ENCODE data around the gene TBX2. TPM values are rescaled to one million over a fixed set of nuclear protein-coding genes. Genes with fewer than 3 reads are reported as not detected.

Gene TBX2
- total RNA-seq, 3 donors from 2014 or later, result 6.6 to 9.0 (median 8.2) TPM

GRCh38 chr17:61401389-61402072 lies 1.9 kb downstream of the TBX2 start:
- DNase-seq (peak in 1 of 3 donors; percentile 16), ATAC-seq (no peak)
- intact Hi-C loops (cut with DNase I, micrococcal nuclease), result loop anchor here in 1 of 2 donors (10.0 kb wide), 1 partner anchor 397 kb away; no protein-coding TSS in a partner anchor
- peaks cover 39% of the 10 kb centered on the region for H3K4me1 ChIP-seq (ENCODE audit: low read depth)
- no peak for TF ChIP-seq CTCF (IDR thresholded peaks at IDR 0.05)
- H3K36me3 ChIP-seq (ENCODE audit: low read depth), result no peaks in the 10 kb centered on the region
- H3K9me3 ChIP-seq, result no peaks in the 10 kb centered on the region
- H3K4me3 ChIP-seq, result peak overlapping the region; percentile 11

- Histone ChIP-seq H3K4me1 (ENCODE audit: low read depth) (peaks cover 33% of the 10 kb centered on the region), H3K9me3 (no peaks in the 10 kb centered on the region), H3K4me3 (no peak overlapping the region), H3K36me3 (ENCODE audit: low read depth) (no peaks in the 10 kb centered on the region)
- intact Hi-C loops (cut with DNase I, micrococcal nuclease), result loop anchor here in 1 of 2 donors (10.0 kb wide), 1 partner anchor 397 kb away; no protein-coding TSS in a partner anchor
- no peak for ATAC-seq
- DNase-seq, result peak in 1 of 3 donors; percentile 21
- no peak for TF ChIP-seq CTCF (IDR thresholded peaks at IDR 0.05)
Observed at GRCh38 chr17:61402073-61402541, 2.5 kb downstream of the TBX2 start.

- DNase-seq (peak in 1 of 3 donors; percentile 46), ATAC-seq (no peak)
- Histone ChIP-seq H3K36me3 (ENCODE audit: low read depth) (no peaks in the 10 kb centered on the region), H3K4me3 (no peak overlapping the region), H3K4me1 (ENCODE audit: low read depth) (peaks cover 26% of the 10 kb centered on the region), H3K9me3 (no peaks in the 10 kb centered on the region)
- no peak for TF ChIP-seq CTCF (IDR thresholded peaks at IDR 0.05)
- intact Hi-C loops (cut with DNase I, micrococcal nuclease), result loop anchor here in 1 of 2 donors (10.0 kb wide), 1 partner anchor 398 kb away; no protein-coding TSS in a partner anchor
Observed at GRCh38 chr17:61402978-61403800, 3.5 kb downstream of the TBX2 start.

GRCh38 chr17:61403801-61404662 lies 4.4 kb downstream of the TBX2 start:
- Histone ChIP-seq H3K36me3 (ENCODE audit: low read depth) (no peaks in the 10 kb centered on the region), H3K9me3 (no peaks in the 10 kb centered on the region), H3K4me1 (ENCODE audit: low read depth) (peaks cover 28% of the 10 kb centered on the region), H3K4me3 (no peak overlapping the region)
- no peak for TF ChIP-seq CTCF (IDR thresholded peaks at IDR 0.05)
- intact Hi-C loops (cut with DNase I, micrococcal nuclease), result loop anchor here in 1 of 2 donors (10.0 kb wide), 1 partner anchor 399 kb away; no protein-coding TSS in a partner anchor
- DNase-seq (peak in 2 of 3 donors; percentile 24 to 43), ATAC-seq (no peak)

GRCh38 chr17:61404663-61404912 lies 4.9 kb downstream of the TBX2 start:
- DNase-seq (no peak), ATAC-seq (no peak)
- intact Hi-C loops (cut with DNase I, micrococcal nuclease), result loop anchor here in 1 of 2 donors (10.0 kb wide), 1 partner anchor 400 kb away; no protein-coding TSS in a partner anchor
- Histone ChIP-seq H3K36me3 (ENCODE audit: low read depth) (no peaks in the 10 kb centered on the region), H3K4me3 (no peak overlapping the region), H3K9me3 (no peaks in the 10 kb centered on the region), H3K4me1 (ENCODE audit: low read depth) (peaks cover 25% of the 10 kb centered on the region)
- no peak for TF ChIP-seq CTCF (IDR thresholded peaks at IDR 0.05)
